Measurements from ENCODE around the gene ABAT.
A peak's percentile ranks its signal among the peaks of the same experiment; 100 is the strongest.

Gene ABAT

GRCh38 chr16:8814095-8814806 lies 139.8 kb downstream of the ABAT start:
- no peaks in the 10 kb centered on the region for H3K27me3 Mint-ChIP-seq (ENCODE audit: low read depth)
- H3K36me3 Mint-ChIP-seq (ENCODE audit: low read depth): peaks cover 66% of the 10 kb centered on the region
- H3K27ac Mint-ChIP-seq: no peak overlapping the region
- no peaks in the 10 kb centered on the region for H3K9me3 Mint-ChIP-seq
- no peak for DNase-seq (ENCODE audit: low spot score)
- H3K4me3 Mint-ChIP-seq: no peak overlapping the region
- peaks cover 21% of the 10 kb centered on the region for H3K4me1 Mint-ChIP-seq (ENCODE audit: low read depth)

GRCh38 chr16:8816967-8817655 lies 142.7 kb downstream of the ABAT start:
- H3K4me1 Mint-ChIP-seq (ENCODE audit: low read depth): peaks cover 25% of the 10 kb centered on the region
- H3K27ac Mint-ChIP-seq: peak overlapping the region; percentile 88
- peaks cover 66% of the 10 kb centered on the region for H3K36me3 Mint-ChIP-seq (ENCODE audit: low read depth)
- H3K4me3 Mint-ChIP-seq: peak overlapping the region; percentile 66
- H3K9me3 Mint-ChIP-seq: no peaks in the 10 kb centered on the region
- no peaks in the 10 kb centered on the region for H3K27me3 Mint-ChIP-seq (ENCODE audit: low read depth)
- no peak for DNase-seq (ENCODE audit: low spot score)

GRCh38 chr16:8818504-8819270 lies 144.3 kb downstream of the ABAT start:
- H3K4me3 Mint-ChIP-seq: no peak overlapping the region
- no peak overlapping the region for H3K27ac Mint-ChIP-seq
- no peaks in the 10 kb centered on the region for H3K9me3 Mint-ChIP-seq
- no peak for DNase-seq (ENCODE audit: low spot score)
- H3K27me3 Mint-ChIP-seq (ENCODE audit: low read depth): no peaks in the 10 kb centered on the region
- peaks cover 31% of the 10 kb centered on the region for H3K4me1 Mint-ChIP-seq (ENCODE audit: low read depth)
- peaks cover 66% of the 10 kb centered on the region for H3K36me3 Mint-ChIP-seq (ENCODE audit: low read depth)

GRCh38 chr16:8819411-8820034 lies 145.1 kb downstream of the ABAT start:
- H3K4me3 Mint-ChIP-seq: no peak overlapping the region
- H3K36me3 Mint-ChIP-seq (ENCODE audit: low read depth): peaks cover 68% of the 10 kb centered on the region
- H3K27ac Mint-ChIP-seq: no peak overlapping the region
- no peaks in the 10 kb centered on the region for H3K9me3 Mint-ChIP-seq
- H3K4me1 Mint-ChIP-seq (ENCODE audit: low read depth): peaks cover 31% of the 10 kb centered on the region
- H3K27me3 Mint-ChIP-seq (ENCODE audit: low read depth): no peaks in the 10 kb centered on the region
- DNase-seq (ENCODE audit: low spot score): no peak

DNA sequence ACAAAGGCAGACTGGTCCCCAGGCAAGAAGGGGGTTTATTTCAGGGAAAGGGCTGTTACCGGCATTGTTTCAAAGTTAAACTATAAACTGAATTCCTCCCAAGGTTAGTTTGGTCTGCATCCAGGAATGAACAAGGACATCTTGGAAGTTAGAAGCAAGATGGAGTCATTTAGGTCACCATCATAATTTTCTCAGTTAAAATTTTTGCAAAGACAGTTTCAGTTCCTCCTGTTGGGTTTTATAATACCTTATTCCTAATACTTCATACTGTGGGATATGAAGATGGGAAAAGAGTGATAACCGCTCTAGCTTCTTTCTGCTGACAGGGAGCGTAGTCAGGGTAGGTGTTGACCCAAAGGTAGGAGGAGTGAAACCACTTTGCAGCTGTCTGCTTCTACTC lies 148.0 kb downstream of the ABAT start:
- H3K4me1 Mint-ChIP-seq (ENCODE audit: low read depth): peaks cover 21% of the 10 kb centered on the region
- H3K36me3 Mint-ChIP-seq (ENCODE audit: low read depth): peaks cover 58% of the 10 kb centered on the region
- H3K27ac Mint-ChIP-seq: peak overlapping the region; percentile 29

DNA sequence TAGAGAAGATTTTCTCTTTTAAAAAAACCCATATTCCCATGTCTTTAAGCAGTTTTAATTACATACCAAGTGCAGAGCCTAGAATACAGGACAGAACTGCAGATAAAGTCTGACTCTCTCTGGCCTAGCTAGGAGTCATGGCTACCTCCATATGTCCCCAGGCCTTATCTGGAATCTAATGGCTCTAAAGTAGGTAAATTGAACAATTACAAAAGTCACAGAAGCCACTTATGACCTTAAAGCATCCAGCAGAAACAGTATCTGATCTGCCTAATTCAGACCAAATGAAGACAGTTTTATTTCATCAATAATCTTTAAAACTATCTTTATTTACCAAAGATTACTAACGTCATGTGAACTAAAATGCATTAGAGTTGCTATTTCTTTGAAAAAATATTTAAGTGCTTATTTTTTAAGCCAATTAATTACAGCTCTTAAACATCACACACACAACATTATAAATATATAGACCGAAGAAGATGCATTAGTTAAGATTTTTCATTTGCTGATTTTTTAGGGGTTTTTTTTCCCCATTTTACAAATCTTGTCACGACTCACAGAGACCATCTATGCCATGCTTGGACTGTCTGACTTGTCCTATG lies 152.0 kb downstream of the ABAT start:
- no peak overlapping the region for H3K27ac Mint-ChIP-seq
- peaks cover 55% of the 10 kb centered on the region for H3K36me3 Mint-ChIP-seq (ENCODE audit: low read depth)
- H3K4me3 Mint-ChIP-seq: no peak overlapping the region
- no peaks in the 10 kb centered on the region for H3K27me3 Mint-ChIP-seq (ENCODE audit: low read depth)
- DNase-seq (ENCODE audit: low spot score): no peak
- peaks cover 10% of the 10 kb centered on the region for H3K4me1 Mint-ChIP-seq (ENCODE audit: low read depth)
- no peaks in the 10 kb centered on the region for H3K9me3 Mint-ChIP-seq

More for the DNA sequence above, 148.0 kb downstream of the ABAT start:
- Mint-ChIP-seq H3K4me3 (no peak overlapping the region), H3K9me3 (no peaks in the 10 kb centered on the region), H3K27me3 (ENCODE audit: low read depth) (no peaks in the 10 kb centered on the region)
- DNase-seq (ENCODE audit: low spot score): no peak

DNA sequence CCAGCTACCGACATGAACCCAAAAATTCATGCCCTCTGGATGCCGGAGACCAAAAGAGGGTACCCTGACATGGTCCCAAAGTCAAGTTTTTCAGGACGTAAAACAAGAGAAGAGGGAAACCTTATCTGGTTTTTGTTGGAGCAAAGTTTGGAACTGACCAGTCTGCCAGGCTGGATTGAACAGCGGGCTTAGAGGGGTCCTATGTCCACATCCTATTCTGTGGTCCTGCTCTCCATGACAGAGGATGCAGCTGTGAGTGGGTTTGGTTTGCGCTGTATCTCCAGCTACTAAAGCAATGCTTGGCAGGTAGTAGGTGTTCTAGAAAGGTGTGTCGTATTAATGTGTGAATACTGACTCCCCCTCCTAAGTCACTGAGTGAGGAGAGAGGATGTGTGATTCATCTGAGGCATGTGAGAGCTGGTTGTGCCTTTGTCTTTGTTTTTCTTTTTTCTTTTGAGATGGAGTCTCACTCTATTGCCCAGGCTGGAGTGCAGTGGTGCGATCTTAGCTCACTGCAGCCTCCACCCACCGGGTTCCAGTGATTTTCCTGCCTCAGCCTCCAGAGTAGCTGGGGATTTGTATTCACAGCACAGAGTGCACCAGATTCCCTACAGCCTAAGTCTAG lies 154.2 kb downstream of the ABAT start:
- H3K27ac Mint-ChIP-seq: no peak overlapping the region
- no peak overlapping the region for H3K4me3 Mint-ChIP-seq
- no peaks in the 10 kb centered on the region for H3K9me3 Mint-ChIP-seq
- DNase-seq (ENCODE audit: low spot score): no peak
- H3K27me3 Mint-ChIP-seq (ENCODE audit: low read depth): no peaks in the 10 kb centered on the region
- H3K36me3 Mint-ChIP-seq (ENCODE audit: low read depth): peaks cover 44% of the 10 kb centered on the region
- no peaks in the 10 kb centered on the region for H3K4me1 Mint-ChIP-seq (ENCODE audit: low read depth)

DNA sequence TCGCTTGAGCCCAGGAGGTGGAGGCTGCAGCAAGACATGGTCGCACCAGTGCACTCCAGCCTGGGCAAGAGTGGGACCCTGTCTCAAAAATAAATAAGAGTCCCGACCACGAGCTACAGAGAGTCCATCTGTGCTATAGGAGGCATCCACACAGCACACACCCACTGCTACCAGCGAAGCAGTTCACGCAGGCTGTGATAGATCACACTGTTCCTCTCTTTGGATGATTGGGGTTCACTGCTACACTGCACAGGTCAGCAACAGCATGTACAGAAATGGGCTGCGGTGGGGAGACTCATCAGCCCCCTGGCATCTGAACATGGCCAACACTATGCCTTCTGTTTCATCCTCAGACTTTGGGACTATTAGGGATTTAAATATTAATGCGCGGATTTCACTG lies 157.0 kb downstream of the ABAT start:
- DNase-seq (ENCODE audit: low spot score): no peak
- Mint-ChIP-seq H3K4me1 (ENCODE audit: low read depth) (peaks cover 3% of the 10 kb centered on the region), H3K4me3 (no peak overlapping the region), H3K36me3 (ENCODE audit: low read depth) (peaks cover 33% of the 10 kb centered on the region), H3K27me3 (ENCODE audit: low read depth) (no peaks in the 10 kb centered on the region), H3K9me3 (no peaks in the 10 kb centered on the region), H3K27ac (no peak overlapping the region)

DNA sequence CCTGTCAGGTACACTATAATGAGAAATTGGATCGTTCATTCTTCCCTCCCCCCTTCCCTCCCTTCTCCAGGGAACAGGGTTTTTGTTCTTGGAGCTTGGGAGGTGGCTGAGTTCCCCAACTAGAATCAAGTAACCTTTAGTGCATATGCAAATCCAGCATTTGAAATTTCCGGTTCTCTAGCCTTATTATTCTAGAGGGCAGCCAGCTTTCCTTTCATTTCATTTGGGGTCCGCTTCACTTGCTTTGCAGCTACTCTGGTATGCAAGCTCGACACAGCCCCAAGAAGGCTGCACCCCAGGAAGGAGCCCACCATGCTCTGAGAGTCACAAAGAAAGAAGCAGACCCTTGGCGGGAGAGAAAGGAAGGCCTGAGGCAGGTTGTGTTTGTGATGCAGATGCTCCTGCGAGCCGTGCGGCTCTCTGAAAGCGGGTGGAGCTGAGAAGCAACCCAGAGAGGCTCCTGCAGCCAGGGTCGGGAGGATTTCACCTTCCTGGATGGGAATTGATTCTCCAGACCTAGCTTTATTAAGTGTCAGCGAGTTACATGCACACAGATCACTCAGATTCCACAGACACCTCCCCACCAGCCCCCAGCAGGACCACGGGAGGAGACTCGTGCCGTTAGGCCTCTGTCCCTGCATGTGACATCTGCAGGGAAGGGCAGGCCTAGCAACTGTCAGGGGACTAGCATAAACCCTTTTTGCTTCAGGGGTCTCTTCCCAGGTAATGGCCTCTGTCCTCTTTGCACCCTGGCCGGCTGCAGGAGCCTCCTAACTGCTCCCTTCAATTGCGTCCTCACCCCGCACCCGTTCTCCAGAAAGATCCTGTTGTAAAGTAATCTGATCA lies 157.7 kb downstream of the ABAT start:
- H3K9me3 Mint-ChIP-seq: no peaks in the 10 kb centered on the region
- H3K36me3 Mint-ChIP-seq (ENCODE audit: low read depth): peaks cover 31% of the 10 kb centered on the region
- H3K27ac Mint-ChIP-seq: no peak overlapping the region
- H3K27me3 Mint-ChIP-seq (ENCODE audit: low read depth): no peaks in the 10 kb centered on the region
- H3K4me3 Mint-ChIP-seq: no peak overlapping the region
- no peak for DNase-seq (ENCODE audit: low spot score)
- peaks cover 3% of the 10 kb centered on the region for H3K4me1 Mint-ChIP-seq (ENCODE audit: low read depth)

GRCh38 chr16:8832717-8833105 lies 158.3 kb downstream of the ABAT start:
- Mint-ChIP-seq H3K27ac (no peak overlapping the region), H3K4me3 (no peak overlapping the region), H3K27me3 (ENCODE audit: low read depth) (no peaks in the 10 kb centered on the region), H3K36me3 (ENCODE audit: low read depth) (peaks cover 30% of the 10 kb centered on the region), H3K9me3 (no peaks in the 10 kb centered on the region), H3K4me1 (ENCODE audit: low read depth) (peaks cover 3% of the 10 kb centered on the region)
- no peak for DNase-seq (ENCODE audit: low spot score)

Data from T-helper 2 cell treated with Interferon-gamma antibody and Interleukin-4, amounts not matched to agents 5 μg/mL and 100 μg/mL, for 36 hours (primary cell).